BJ (cell line): ENCODE measurements around the gene SV2B. TPM values are rescaled to one million over a fixed set of nuclear protein-coding genes. Genes with fewer than 3 reads are reported as not detected.
A peak's percentile ranks its signal among the peaks of the same experiment; 100 is the strongest.
"Not testable (repeated sequence)": the region's sequence is repeated elsewhere in the genome, so short reads cannot be mapped to it uniquely, and the experiment has no call there.

Experiments
- CTCF ChIA-PET: fragments of 350-600 bp; formaldehyde crosslinking; extraction: SDS; loops from one replicate; lab custom pipeline; 2021; ENCODE audit warnings: antibody characterized with exemption, inconsistent platforms; lab: Yijun Ruan, JAX
- POLR2A ChIA-PET: fragments of 300-600 bp; sonication (Branson Sonifier 250); formaldehyde crosslinking; extraction: SDS; loops from one replicate; lab custom pipeline; 2021; ENCODE audit warnings: antibody characterized with exemption; lab: Charles Lee
- DNase-seq: peaks from one replicate; pipeline ENCODE4 v3.0.0-alpha.2; 2011; ENCODE audit warnings: low read depth
- H3K27me3 ChIP-seq: 2 replicates; pipeline ENCODE4 v1.6.0; 2011; ENCODE audit warnings: low read length; ENCODE audit not compliant: control insufficient read depth, insufficient read depth
- H3K36me3 ChIP-seq: 2 replicates; pipeline ENCODE4 v1.5.1; 2011; ENCODE audit warnings: low read length; ENCODE audit not compliant: control insufficient read depth, insufficient read depth
- H3K4me3 ChIP-seq: 2 replicates; pipeline ENCODE4 v1.5.1; 2011; ENCODE audit warnings: low read depth, mild to moderate bottlenecking, control low read depth, low read length
- polyA plus RNA-seq: library from polyadenylated mRNA; depleted of rRNA; stranded (reverse); fragments of >200 nt; gene quantifications from 2 replicates; pipeline ENCODE4 v1.2.3, GENCODE V29; 2011
- TF ChIP-seq, protein P1 (sequence below): IDR thresholded peaks from 2 replicates; pipeline ENCODE4 v1.5.1; 2011; ENCODE audit warnings: low read depth, mild to moderate bottlenecking, control low read depth, inconsistent platforms, low read length, moderate library complexity; ENCODE audit not compliant: insufficient read depth

The SV2B gene
- polyA plus RNA-seq, 1 experiment, result not detected

- no peak for DNase-seq
- ChIA-PET CTCF (no interaction called here), POLR2A (no interaction called here)
- TF ChIP-seq, protein P1, sequence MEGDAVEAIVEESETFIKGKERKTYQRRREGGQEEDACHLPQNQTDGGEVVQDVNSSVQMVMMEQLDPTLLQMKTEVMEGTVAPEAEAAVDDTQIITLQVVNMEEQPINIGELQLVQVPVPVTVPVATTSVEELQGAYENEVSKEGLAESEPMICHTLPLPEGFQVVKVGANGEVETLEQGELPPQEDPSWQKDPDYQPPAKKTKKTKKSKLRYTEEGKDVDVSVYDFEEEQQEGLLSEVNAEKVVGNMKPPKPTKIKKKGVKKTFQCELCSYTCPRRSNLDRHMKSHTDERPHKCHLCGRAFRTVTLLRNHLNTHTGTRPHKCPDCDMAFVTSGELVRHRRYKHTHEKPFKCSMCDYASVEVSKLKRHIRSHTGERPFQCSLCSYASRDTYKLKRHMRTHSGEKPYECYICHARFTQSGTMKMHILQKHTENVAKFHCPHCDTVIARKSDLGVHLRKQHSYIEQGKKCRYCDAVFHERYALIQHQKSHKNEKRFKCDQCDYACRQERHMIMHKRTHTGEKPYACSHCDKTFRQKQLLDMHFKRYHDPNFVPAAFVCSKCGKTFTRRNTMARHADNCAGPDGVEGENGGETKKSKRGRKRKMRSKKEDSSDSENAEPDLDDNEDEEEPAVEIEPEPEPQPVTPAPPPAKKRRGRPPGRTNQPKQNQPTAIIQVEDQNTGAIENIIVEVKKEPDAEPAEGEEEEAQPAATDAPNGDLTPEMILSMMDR, result no peak
- Histone ChIP-seq H3K36me3 (no peaks in the 10 kb centered on the region), H3K27me3 (no peaks in the 10 kb centered on the region), H3K4me3 (no peak overlapping the region)
Measured at GRCh38 chr15:91075739-91076138, 24.3 kb upstream of the SV2B start.

- CTCF ChIA-PET, result no interaction called here
- no peak for DNase-seq
- Histone ChIP-seq H3K27me3 (no peaks in the 10 kb centered on the region), H3K36me3 (no peaks in the 10 kb centered on the region), H3K4me3 (no peak overlapping the region)
- POLR2A ChIA-PET, result interaction anchor here (0.6 kb wide), 1 partner anchor 914 kb away, joined by 10 read pairs; no protein-coding TSS in a partner anchor
- TF ChIP-seq, protein P1, result no peak
Measured at GRCh38 chr15:91077029-91077428, 23.0 kb upstream of the SV2B start.

GRCh38 chr15:91093866-91094265, 6.2 kb upstream of the SV2B start:
- DNase-seq, H3K36me3 ChIP-seq, H3K27me3 ChIP-seq, POLR2A ChIA-PET, H3K4me3 ChIP-seq, CTCF ChIA-PET: not testable (repeated sequence)

GRCh38 chr15:91098451-91098850, 1.6 kb upstream of the SV2B start:
- ChIA-PET POLR2A (no interaction called here), CTCF (no interaction called here)
- Histone ChIP-seq H3K4me3 (no peak overlapping the region), H3K27me3 (peaks cover 20% of the 10 kb centered on the region), H3K36me3 (no peaks in the 10 kb centered on the region)
- TF ChIP-seq, protein P1, result no peak
- no peak for DNase-seq

- Histone ChIP-seq H3K27me3 (peaks cover 20% of the 10 kb centered on the region), H3K4me3 (0 out of 2 replicates have a peak overlapping the region, but pooled peaks have one; percentile 0), H3K36me3 (no peaks in the 10 kb centered on the region)
- ChIA-PET POLR2A (no interaction called here), CTCF (interaction anchor here (1.1 kb wide), 1 partner anchor 9 kb away, joined by 5 read pairs; no protein-coding TSS in a partner anchor)
- DNase-seq, result no peak
- TF ChIP-seq, protein P1, result peak; percentile 21; the same call in 1 of the 2 replicates
Measured at GRCh38 chr15:91099616-91099994, 452 bp upstream of the SV2B start.
